Astrocyte of the cerebellum (primary cell): ENCODE results near the gene ARMC6.

Source experiments
- DNase-seq: peaks from one replicate; pipeline ENCODE4 v3.0.0-alpha.2; 2011; ENCODE audit warnings: low read depth
- H3K4me3 ChIP-seq: 2 replicates; pipeline ENCODE4 v1.5.1; 2011; ENCODE audit warnings: mild to moderate bottlenecking, low read depth, low read length, moderate library complexity
- CTCF ChIP-seq: IDR thresholded peaks from 2 replicates; pipeline ENCODE4 v1.5.1; 2012; ENCODE audit warnings: low read length, low read depth, moderate library complexity, mild to moderate bottlenecking; ENCODE audit errors: missing control alignments
- in situ Hi-C: cut with HindIII; loops from 2 replicates; pipeline ENCODE4 v1.10.0; 2017; ENCODE audit warnings: low sequenced_read_pairs

The ARMC6 gene

GRCh38 chr19:19067276-19068072 is 34.1 kb downstream of the ARMC6 start:
- H3K4me3 ChIP-seq, result no peak overlapping the region
- no peak for DNase-seq
- no peak for TF ChIP-seq CTCF
- in situ Hi-C loops, result no loop called here

GRCh38 chr19:19068659-19069654 is 35.6 kb downstream of the ARMC6 start:
- no peak for DNase-seq
- no peak overlapping the region for H3K4me3 ChIP-seq
- in situ Hi-C loops, result no loop called here
- no peak for TF ChIP-seq CTCF

GRCh38 chr19:19071897-19072296 is 38.5 kb downstream of the ARMC6 start:
- TF ChIP-seq CTCF, result no peak
- in situ Hi-C loops, result no loop called here
- no peak overlapping the region for H3K4me3 ChIP-seq
- no peak for DNase-seq

GRCh38 chr19:19074196-19074882 is 40.9 kb downstream of the ARMC6 start:
- no peak for TF ChIP-seq CTCF
- DNase-seq, result no peak
- in situ Hi-C loops, result no loop called here
- no peak overlapping the region for H3K4me3 ChIP-seq

- DNase-seq, result no peak
- no peak overlapping the region for H3K4me3 ChIP-seq
- in situ Hi-C loops, result no loop called here
- no peak for TF ChIP-seq CTCF
Observed at GRCh38 chr19:19075126-19075525, 41.7 kb downstream of the ARMC6 start.

GRCh38 chr19:19076476-19076875 is 43.1 kb downstream of the ARMC6 start:
- no peak for TF ChIP-seq CTCF
- in situ Hi-C loops, result no loop called here
- DNase-seq, result no peak
- H3K4me3 ChIP-seq, result no peak overlapping the region
